Measurements from ENCODE around the gene IPO8. TPM values are rescaled to one million over a fixed set of nuclear protein-coding genes. Genes with fewer than 3 reads are reported as not detected.

IPO8 gene
- 64.5 and 75.0 TPM in 2 replicates for total RNA-seq (2021)
- Bru-seq, nascent RNA = percentile 84 among the genes with signal in this experiment
- percentile 88 among the genes with signal in this experiment for BruChase-seq, experiment 1, labeled RNA remaining after a 2-hour chase
- BruChase-seq, experiment 2, labeled RNA remaining after a 6-hour chase = percentile 88 among the genes with signal in this experiment
- long read RNA-seq, full-length matches to known transcripts = 18 of 48 reads
- long read RNA-seq, partial matches to known transcripts = 14 of 48 reads
- long read RNA-seq, other reads (novel, unspliced or antisense) = 16 of 48 reads

DNA sequence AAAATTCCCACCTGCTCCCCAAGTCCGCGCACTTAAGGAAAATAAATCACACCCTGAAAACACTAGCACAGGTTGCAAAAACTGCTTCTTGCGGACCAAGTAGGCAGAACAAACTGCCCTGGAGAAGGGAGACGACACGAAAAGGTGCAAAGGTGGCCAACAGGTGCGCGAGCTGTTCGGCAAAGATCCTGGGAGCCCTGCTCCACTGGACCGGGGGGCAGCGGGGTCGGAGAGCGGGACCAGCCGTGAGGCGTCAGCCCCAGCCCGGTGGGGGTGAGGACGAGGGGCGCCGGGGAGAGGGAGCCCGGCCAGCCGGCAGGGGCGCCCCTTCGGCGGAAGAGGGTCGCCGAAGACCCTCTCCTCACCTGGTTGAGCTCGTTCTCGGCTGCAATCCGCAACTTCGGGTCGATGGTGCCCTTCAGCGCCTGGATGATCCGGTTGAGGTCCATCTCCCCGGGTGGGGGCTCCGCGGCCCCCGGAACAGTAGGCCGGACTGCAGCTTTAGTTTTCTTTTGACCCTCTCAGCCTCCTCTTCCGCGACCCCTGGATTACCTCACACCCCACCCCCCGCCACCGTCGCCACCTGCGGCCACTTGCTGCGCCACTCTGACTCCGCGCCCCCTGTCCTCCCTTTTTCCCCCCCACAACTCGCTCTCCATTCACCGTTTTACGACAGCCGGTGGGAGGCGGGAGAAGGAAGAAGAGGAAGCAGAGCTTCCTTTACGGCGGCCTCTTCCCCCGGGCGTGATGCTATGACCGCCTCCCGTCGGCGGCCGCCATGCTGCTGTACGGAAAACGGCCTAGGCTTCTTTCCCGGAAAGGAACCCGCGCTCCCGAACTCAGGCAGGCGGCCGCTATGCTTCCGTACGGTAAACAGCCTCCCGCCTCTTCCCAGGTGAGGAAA is at the start of gene IPO8:
Gene IPO8 (minus strand): TSS at position 671 of the 904 bp plus-strand sequence. CDS start 222 bp downstream, at position 449.
- no peaks in the 10 kb centered on the region for H3K9me2 ChIP-seq (ENCODE audit: insufficient read depth)
- no peaks in the 10 kb centered on the region; the same call in 1 of the 2 replicates for H3K9me3 ChIP-seq (ENCODE audit: insufficient read depth, low read depth)
- intact Hi-C loops (cut with micrococcal nuclease; ENCODE audit: unreplicated experiment) = loop anchor here (1.0 kb wide), 2 partner anchors 59 to 101 kb away; partner anchors contain the start of gene CAPRIN2
- H3F3A ChIP-seq (ENCODE audit: insufficient read depth, low read depth) = no peaks in the 10 kb centered on the region
- H3K4me3 ChIP-seq = peak within 1 kb of the TSS; percentile 95
- no peaks in the 10 kb centered on the region for H3K27me3 ChIP-seq (ENCODE audit: insufficient read depth, low read depth)
- ChIA-PET POLR2A (ENCODE audit: unreplicated experiment) (interaction anchor here (0.5 to 0.7 kb wide), 4 partner anchors 9 to 1331 kb away, joined by 3 to 17 read pairs (median 4); no protein-coding TSS in a partner anchor), CTCF (interaction anchor here (0.6 to 1.2 kb wide), 6 partner anchors 12 to 160 kb away, joined by 3 to 22 read pairs (median 6); no protein-coding TSS in a partner anchor)
- peak within 1 kb of the TSS; percentile 88 for H2AFZ ChIP-seq
- peaks cover 19% of the 10 kb centered on the region for H3K4me1 ChIP-seq (replicated peaks; ENCODE audit: insufficient read depth)
- peak; percentile 80 to 95 for DNase-seq
- peaks cover 50% of the 10 kb centered on the region for H3K79me2 ChIP-seq (ENCODE audit: low read depth)
- no peaks in the 10 kb centered on the region for H3K36me3 ChIP-seq (ENCODE audit: low read depth)
- peak within 1 kb of the TSS; percentile 15 for H3K27ac ChIP-seq
- H4K20me1 ChIP-seq (ENCODE audit: insufficient read depth) = no peaks in the 10 kb centered on the region; the same call in 1 of the 2 replicates
- TSS peak; percentile 45 for BruUV-seq (replicated peaks)
- no peak for TF ChIP-seq EZH2 (IDR thresholded peaks at IDR 0.05; ENCODE audit: low read depth)
- TF ChIP-seq CTCF (conservative IDR thresholded peaks at IDR 0.05) = peak; percentile 45; the same call in 1 of the 2 replicates
- H3K4me2 ChIP-seq = peak within 1 kb of the TSS; percentile 81

GRCh38 chr12:30744321-30744720 is 48.7 kb upstream of the IPO8 start:
- H3K79me2 ChIP-seq (ENCODE audit: low read depth) = peaks cover 68% of the 10 kb centered on the region
- intact Hi-C loops (cut with micrococcal nuclease; ENCODE audit: unreplicated experiment) = no loop called here
- CTCF ChIA-PET = no interaction called here
- DNase-seq = no peak
- H3K4me3 ChIP-seq = no peak overlapping the region
- no TSS peak for BruUV-seq (replicated peaks)
- H3K27me3 ChIP-seq (ENCODE audit: insufficient read depth, low read depth) = no peaks in the 10 kb centered on the region
- H3K9me2 ChIP-seq (ENCODE audit: insufficient read depth) = no peaks in the 10 kb centered on the region
- no peaks in the 10 kb centered on the region; the same call in 1 of the 2 replicates for H4K20me1 ChIP-seq (ENCODE audit: insufficient read depth)
- no peak overlapping the region for H3K27ac ChIP-seq
- no peak overlapping the region for H2AFZ ChIP-seq
- TF ChIP-seq EZH2 (IDR thresholded peaks at IDR 0.05; ENCODE audit: low read depth) (no peak), CTCF (conservative IDR thresholded peaks at IDR 0.05) (no peak)
- H3K36me3 ChIP-seq (ENCODE audit: low read depth) = peaks cover 35% of the 10 kb centered on the region
- peaks cover 7% of the 10 kb centered on the region for H3F3A ChIP-seq (ENCODE audit: insufficient read depth, low read depth)
- 0 out of 2 replicates have a peak, but pooled peaks cover 4% of the 10 kb centered on the region for H3K4me1 ChIP-seq (replicated peaks; ENCODE audit: insufficient read depth)
- H3K9me3 ChIP-seq (ENCODE audit: insufficient read depth, low read depth) = no peaks in the 10 kb centered on the region
- no peak overlapping the region for H3K4me2 ChIP-seq
- POLR2A ChIA-PET (ENCODE audit: unreplicated experiment) = no interaction called here

DNA sequence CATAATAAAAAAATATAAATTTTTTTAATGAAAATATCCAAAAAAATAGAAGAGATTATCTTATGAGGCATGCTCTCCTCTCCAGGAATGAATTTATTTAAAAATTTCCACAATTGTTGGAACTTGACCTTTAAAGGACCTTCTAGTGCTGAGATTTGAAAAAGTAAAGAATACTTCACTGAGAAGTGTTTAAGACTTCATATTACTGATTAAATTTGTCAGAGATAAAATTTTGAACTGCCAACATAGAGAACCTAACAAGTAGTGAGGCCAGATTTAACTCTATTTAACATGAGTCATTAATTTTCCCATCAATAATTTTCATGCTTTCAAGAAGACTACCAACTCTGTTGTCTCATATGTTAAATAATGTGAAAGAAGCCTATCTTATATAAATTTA is 44.6 kb upstream of the IPO8 start:
- POLR2A ChIA-PET (ENCODE audit: unreplicated experiment) = no interaction called here
- peaks cover 44% of the 10 kb centered on the region for H3K79me2 ChIP-seq (ENCODE audit: low read depth)

More for the DNA sequence above, 44.6 kb upstream of the IPO8 start:
- no peaks in the 10 kb centered on the region for H3K27me3 ChIP-seq (ENCODE audit: insufficient read depth, low read depth)
- no peaks in the 10 kb centered on the region for H3K9me2 ChIP-seq (ENCODE audit: insufficient read depth)
- no peak for DNase-seq
- CTCF ChIA-PET = no interaction called here
- H3K4me2 ChIP-seq = no peak overlapping the region
- H2AFZ ChIP-seq = no peak overlapping the region
- H3K4me1 ChIP-seq (replicated peaks; ENCODE audit: insufficient read depth) = no peaks in the 10 kb centered on the region
- peaks cover 31% of the 10 kb centered on the region for H3K36me3 ChIP-seq (ENCODE audit: low read depth)
- H4K20me1 ChIP-seq (ENCODE audit: insufficient read depth) = no peaks in the 10 kb centered on the region
- no peak overlapping the region for H3K4me3 ChIP-seq
- no TSS peak for BruUV-seq (replicated peaks)
- TF ChIP-seq CTCF (conservative IDR thresholded peaks at IDR 0.05) = no peak
- TF ChIP-seq EZH2 (IDR thresholded peaks at IDR 0.05; ENCODE audit: low read depth) = no peak
- intact Hi-C loops (cut with micrococcal nuclease; ENCODE audit: unreplicated experiment) = no loop called here
- no peaks in the 10 kb centered on the region for H3K9me3 ChIP-seq (ENCODE audit: insufficient read depth, low read depth)
- peaks cover 7% of the 10 kb centered on the region for H3F3A ChIP-seq (ENCODE audit: insufficient read depth, low read depth)
- H3K27ac ChIP-seq = no peak overlapping the region
